K562 (cell line): ENCODE results near the gene EGR2. TPM values are rescaled to one million over a fixed set of nuclear protein-coding genes. Genes with fewer than 3 reads are reported as not detected.

Source experiments
- ARNT ChIP-seq, 2 experiments: fragments of 450-650 bp; IDR thresholded peaks; 2 replicates each; pipeline ENCODE4 v1.6.1; 2016; ENCODE audit warnings: mild to moderate bottlenecking in 1 of 2
- ATF1 ChIP-seq, 2 experiments: fragments of 450-650 bp in 1 of 2; IDR thresholded peaks; 2 replicates each; pipeline ENCODE4 v1.6.1; 2016; ENCODE audit warnings: missing compliant biosample characterization in 1 of 2, missing genetic modification characterization in 1 of 2
- CEBPZ ChIP-seq: fragments of 150-350 bp; IDR thresholded peaks from 2 replicates; pipeline ENCODE4 v1.6.1; 2014; ENCODE audit warnings: low read depth, mild to moderate bottlenecking, low read length, borderline replicate concordance
- CREB3 ChIP-seq: fragments of 450-650 bp; conservative IDR thresholded peaks from 2 replicates; pipeline ENCODE4 v1.6.1; 2016; ENCODE audit warnings: missing genetic modification characterization, low read depth, mild to moderate bottlenecking, missing compliant biosample characterization, moderate library complexity
- CTBP1 ChIP-seq: fragments of 450-650 bp; IDR thresholded peaks from 2 replicates; pipeline ENCODE4 v1.6.1; 2016; ENCODE audit warnings: borderline replicate concordance
- MAZ ChIP-seq, 2 experiments: fragments of 450-650 bp in 1 of 2; sonication (generic) in 1 of 2; formaldehyde crosslinking; IDR thresholded peaks in 1 of 2; conservative IDR thresholded peaks in 1 of 2; 2 replicates each; pipeline versions ENCODE4 v1.4.0 to v1.5.0; 2020; ENCODE audit warnings: mild to moderate bottlenecking in 1 of 2, missing genetic modification reagents in 1 of 2
- MITF ChIP-seq: IDR thresholded peaks from 2 replicates; pipeline ENCODE4 v1.6.1; 2014; ENCODE audit warnings: antibody characterized with exemption
- NFRKB ChIP-seq: fragments of 450-650 bp; IDR thresholded peaks from 2 replicates; pipeline ENCODE4 v1.6.1; 2016; ENCODE audit warnings: low read depth
- SP2 ChIP-seq: IDR thresholded peaks from 2 replicates; pipeline ENCODE4 v1.6.1; 2011; ENCODE audit warnings: mild to moderate bottlenecking, low read depth, low read length, moderate library complexity; ENCODE audit not compliant: poor library complexity, severe bottlenecking; ENCODE audit errors: extremely low read depth
- U2AF2 ChIP-seq: fragments of 200-400 bp; formaldehyde crosslinking; optimal IDR thresholded peaks from 2 replicates; pipeline ENCODE3; 2017; ENCODE audit warnings: low read depth, mild to moderate bottlenecking, low read length
- YY1 ChIP-seq, 3 experiments: IDR thresholded peaks; 2 replicates each; pipeline ENCODE4 v1.6.1; 2011; ENCODE audit warnings: low read length in 2 of 3, mild to moderate bottlenecking in 2 of 3, moderate library complexity in 2 of 3, borderline replicate concordance in 1 of 3, control low read depth in 1 of 3, low read depth in 1 of 3; ENCODE audit not compliant: insufficient read depth in 3 of 3, insufficient replicate concordance in 2 of 3, control insufficient read depth in 1 of 3, insufficient read length in 1 of 3; ENCODE audit errors: extremely low read depth in 1 of 3
- ZBTB26 ChIP-seq: fragments of 450-650 bp; formaldehyde crosslinking; IDR thresholded peaks from 2 replicates; pipeline ENCODE4 v1.4.0; 2022; ENCODE audit warnings: missing genetic modification characterization
- ZNF197 ChIP-seq: fragments of 200-800 bp; sonication (Bioruptor generic); IDR thresholded peaks from 2 replicates; pipeline ENCODE4 v1.6.1; 2016; ENCODE audit warnings: low read depth, missing genetic modification characterization, missing compliant biosample characterization
- polyA plus RNA-seq, 8 experiments: library from polyadenylated mRNA; depleted of rRNA in 4 of 8; stranded (reverse) in 5 of 8; unstranded in 3 of 8; fragments of >200 nt; fragmentation: Nextera tagmentation in 2 of 8; fragmentation: Illumina TruSeq in 1 of 8; extraction: Ambion mirVana in 2 of 8; extraction: Trizol in 1 of 8; gene quantifications; 2 replicates each; pipeline versions ENCODE4 v1.2.1 to v1.2.3, GENCODE V29; 2011 to 2014; ENCODE audit warnings: inconsistent platforms in 1 of 8, missing spikeins in 1 of 8
- total RNA-seq, 7 experiments: library from RNA; depleted of rRNA in 6 of 7; stranded (reverse); fragments of >200 nt in 6 of 7; fragmentation: Illumina TruSeq in 2 of 7; extraction: Trizol in 2 of 7; gene quantifications; 2 replicates each; pipeline versions ENCODE4 v1.2.1 to v1.2.3, GENCODE V29; 2011 to 2021; ENCODE audit warnings: low replicate concordance in 1 of 7
- TF ChIP-seq, protein P1 (sequence below): sonication (generic); formaldehyde crosslinking; IDR thresholded peaks from 2 replicates; pipeline ENCODE4 v1.5.0; 2020; ENCODE audit warnings: missing genetic modification reagents

Gene EGR2
- total and polyA plus RNA-seq, 9 of the 15 experiments (the other 6 are each of a cell fraction or from before 2014, with no cell fraction given): 0.08 to 0.18 (median 0.12) TPM; not detected in 4

DNA sequence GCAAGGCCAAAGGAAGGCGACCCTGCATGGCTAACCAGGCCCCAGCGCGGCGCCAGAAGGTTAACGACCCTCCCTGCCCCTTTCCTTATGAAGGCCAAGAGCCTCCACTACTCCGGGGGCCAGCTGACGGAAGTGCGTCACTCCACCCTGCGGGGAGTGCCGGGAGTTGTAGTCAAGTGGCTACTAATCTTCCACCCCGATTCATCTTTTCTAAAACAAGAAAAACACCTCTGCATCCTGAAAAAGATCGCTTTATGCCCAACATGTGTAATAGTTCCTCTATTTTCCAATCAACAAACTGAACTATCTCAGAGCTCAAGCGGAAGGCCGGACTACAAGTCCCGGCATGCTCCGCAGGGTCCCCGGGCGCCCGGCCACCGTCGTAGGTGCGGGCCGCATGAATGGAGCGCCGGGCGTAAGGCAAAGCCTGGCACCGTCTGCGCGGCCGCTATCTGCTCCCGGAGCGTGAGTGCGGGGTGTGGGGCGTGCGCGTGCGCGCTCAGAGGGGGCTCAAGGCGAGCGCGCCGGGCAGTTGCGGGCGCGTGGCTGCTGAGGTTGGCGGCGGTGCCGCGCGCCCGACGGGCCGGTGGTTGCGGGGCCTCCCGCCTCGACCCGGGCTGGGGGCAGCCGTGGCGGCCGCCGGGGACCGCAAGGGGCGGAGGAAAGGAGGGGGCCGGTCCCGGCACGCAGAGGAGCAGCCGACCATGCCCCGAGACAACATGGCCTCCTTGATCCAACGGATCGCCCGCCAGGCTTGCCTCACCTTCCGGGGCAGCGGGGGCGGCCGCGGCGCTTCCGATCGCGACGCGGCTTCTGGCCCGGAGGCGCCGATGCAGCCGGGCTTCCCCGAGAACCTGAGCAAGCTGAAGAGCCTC is 11.6 kb downstream of the EGR2 start, which contains the start of gene ADO (continued):
- TF ChIP-seq MAZ (CRISPR knock-in tag; conservative IDR thresholded peaks at IDR 0.05 in 1 of 2, IDR thresholded peaks at IDR 0.05 in 1 of 2) (peak; percentile 71 to 79), CEBPZ (no peak), YY1 (IDR thresholded peaks at IDR 0.05; ENCODE audit: borderline replicate concordance in 1 of 3, control insufficient read depth in 1 of 3, extremely low read depth in 1 of 3, insufficient read depth in 3 of 3, insufficient read length in 1 of 3, insufficient replicate concordance in 2 of 3, low read depth in 1 of 3, low read length in 2 of 3) (peak; percentile 48 to 92 (median 85)), NFRKB (peak; percentile 83; the same call in 1 of the 2 replicates), CTBP1 (peak; percentile 78), U2AF2 (no peak), ZNF197 (CRISPR knock-in tag) (peak; percentile 95), ARNT (IDR thresholded peaks at IDR 0.05) (peak in 1 of 2 experiments; percentile 98; a peak in 2 of 4 replicates), ATF1 (CRISPR knock-in tag; IDR thresholded peaks at IDR 0.05) (peak; percentile 50), ATF1 (tag; IDR thresholded peaks at IDR 0.05) (peak; percentile 99), SP2 (no peak), CREB3 (tag) (peak; percentile 88; the same call in 1 of the 2 replicates), MITF (no peak), ZBTB26 (CRISPR knock-in tag) (no peak)
- TF ChIP-seq, protein P1, sequence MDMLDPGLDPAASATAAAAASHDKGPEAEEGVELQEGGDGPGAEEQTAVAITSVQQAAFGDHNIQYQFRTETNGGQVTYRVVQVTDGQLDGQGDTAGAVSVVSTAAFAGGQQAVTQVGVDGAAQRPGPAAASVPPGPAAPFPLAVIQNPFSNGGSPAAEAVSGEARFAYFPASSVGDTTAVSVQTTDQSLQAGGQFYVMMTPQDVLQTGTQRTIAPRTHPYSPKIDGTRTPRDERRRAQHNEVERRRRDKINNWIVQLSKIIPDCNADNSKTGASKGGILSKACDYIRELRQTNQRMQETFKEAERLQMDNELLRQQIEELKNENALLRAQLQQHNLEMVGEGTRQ (CRISPR knock-in tag): peak; percentile 45
